Neural cell (in vitro differentiated cells): ENCODE measurements around the gene NELL1. TPM values are rescaled to one million over a fixed set of nuclear protein-coding genes. Genes with fewer than 3 reads are reported as not detected.

ENCODE experiments used
- H2AFZ ChIP-seq: fragments of 200-600, 300-800 bp; sonication (generic), shearing (Covaris generic); 2 replicates; pipeline ENCODE4 v1.6.0; 2014; ENCODE audit warnings: low read depth, mild to moderate bottlenecking, antibody characterized with exemption, low read length, moderate library complexity
- H3F3A ChIP-seq: fragments of 200-600 bp; shearing (Covaris generic); 2 replicates; pipeline ENCODE4 v1.6.1; 2016; ENCODE audit warnings: mild to moderate bottlenecking, moderate library complexity, mixed read lengths, antibody characterized with exemption, low read length; ENCODE audit not compliant: insufficient read depth, poor library complexity, severe bottlenecking
- H3K27ac ChIP-seq: fragments of 200-600, 300-800 bp; sonication (generic), shearing (Covaris generic); 2 replicates; pipeline ENCODE4 v1.5.1; 2014; ENCODE audit warnings: mild to moderate bottlenecking, low read length, moderate library complexity
- H3K27me3 ChIP-seq: fragments of 300-800, 200-600 bp; sonication (generic), shearing (Covaris generic); 2 replicates; pipeline ENCODE4 v1.6.0; 2014; ENCODE audit warnings: mild to moderate bottlenecking, low read depth, low read length, moderate library complexity; ENCODE audit not compliant: insufficient read depth
- H3K36me3 ChIP-seq: fragments of 300-800, 200-600 bp; sonication (generic), shearing (Covaris generic); 2 replicates; pipeline ENCODE4 v1.5.1; 2014; ENCODE audit warnings: mild to moderate bottlenecking, antibody characterized with exemption, low read length, moderate library complexity; ENCODE audit not compliant: insufficient read depth
- H3K4me2 ChIP-seq: fragments of 300-800, 200-600 bp; sonication (generic), shearing (Covaris generic); 2 replicates; pipeline ENCODE4 v1.6.0; 2014; ENCODE audit warnings: mild to moderate bottlenecking, low read length
- H3K4me3 ChIP-seq: fragments of 300-800, 200-600 bp; sonication (generic), shearing (Covaris generic); 2 replicates; pipeline ENCODE4 v1.5.1; 2014; ENCODE audit warnings: mild to moderate bottlenecking, low read length, moderate library complexity
- H3K79me2 ChIP-seq: fragments of 200-600 bp; shearing (Covaris generic); replicated peaks from 2 replicates; pipeline ENCODE4 v1.6.0; 2014; ENCODE audit warnings: mild to moderate bottlenecking, low read length, moderate library complexity; ENCODE audit not compliant: insufficient read depth
- H3K9ac ChIP-seq: fragments of 300-800, 200-600 bp; sonication (generic), shearing (Covaris generic); 2 replicates; pipeline ENCODE4 v1.6.1; 2016; ENCODE audit warnings: mild to moderate bottlenecking, low read length, mixed read lengths
- H3K9me2 ChIP-seq: fragments of 200-600 bp; shearing (Covaris generic); 2 replicates; pipeline ENCODE4 v1.6.1; 2016; ENCODE audit warnings: mild to moderate bottlenecking, low read length, mixed read lengths; ENCODE audit not compliant: insufficient read depth
- H3K9me3 ChIP-seq: fragments of 200-600, 300-800 bp; sonication (generic), shearing (Covaris generic); 2 replicates; pipeline ENCODE4 v1.6.1; 2016; ENCODE audit warnings: mild to moderate bottlenecking, mixed run types, low read length, moderate library complexity, mixed read lengths
- H4K20me1 ChIP-seq: fragments of 200-600 bp; shearing (Covaris generic); 2 replicates; pipeline ENCODE4 v1.6.1; 2016; ENCODE audit warnings: mild to moderate bottlenecking, mixed run types; ENCODE audit not compliant: insufficient read depth
- EP300 ChIP-seq: fragments of 450-650 bp; conservative IDR thresholded peaks from 2 replicates; pipeline ENCODE4 v1.6.1; 2014; ENCODE audit warnings: antibody characterized with exemption, mild to moderate bottlenecking, moderate library complexity; ENCODE audit not compliant: poor library complexity, severe bottlenecking
- EZH2 ChIP-seq: fragments of 200-600, 300-800 bp; shearing (Covaris generic), sonication (generic); IDR thresholded peaks from 2 replicates; pipeline ENCODE4 v1.6.1; 2014; ENCODE audit warnings: antibody characterized with exemption, low read length, borderline replicate concordance, mild to moderate bottlenecking; ENCODE audit not compliant: insufficient read depth, poor library complexity, severe bottlenecking
- MXI1 ChIP-seq: fragments of 450-650 bp; conservative IDR thresholded peaks from 2 replicates; pipeline ENCODE4 v1.6.1; 2014; ENCODE audit warnings: antibody characterized with exemption, mild to moderate bottlenecking; ENCODE audit not compliant: poor library complexity, severe bottlenecking
- POLR2AphosphoS5 ChIP-seq: IDR thresholded peaks from 2 replicates; pipeline ENCODE4 v1.6.1; 2012
- RAD21 ChIP-seq: fragments of 450-650 bp; conservative IDR thresholded peaks from 2 replicates; pipeline ENCODE4 v1.6.1; 2014; ENCODE audit warnings: antibody characterized with exemption, mild to moderate bottlenecking, moderate library complexity
- SMC3 ChIP-seq: fragments of 450-650 bp; conservative IDR thresholded peaks from 2 replicates; pipeline ENCODE4 v1.6.1; 2014; ENCODE audit warnings: antibody characterized with exemption, mild to moderate bottlenecking, moderate library complexity; ENCODE audit not compliant: poor library complexity
- TAF1 ChIP-seq: IDR thresholded peaks from 2 replicates; pipeline ENCODE4 v1.6.1; 2012; ENCODE audit warnings: low read depth
- polyA plus RNA-seq: library from polyadenylated mRNA; depleted of rRNA; stranded (reverse); fragments of >200 nt; gene quantifications from 2 replicates; pipeline ENCODE4 v1.2.3, GENCODE V29; 2014
- TF ChIP-seq, protein P1 (sequence below): IDR thresholded peaks from 2 replicates; pipeline ENCODE4 v1.6.1; 2012; ENCODE audit warnings: borderline replicate concordance
- TF ChIP-seq, protein P2 (sequence below): fragments of 450-650 bp; IDR thresholded peaks from 2 replicates; pipeline ENCODE4 v1.5.1; 2014; ENCODE audit warnings: antibody characterized with exemption, mild to moderate bottlenecking, moderate library complexity; ENCODE audit not compliant: poor library complexity, severe bottlenecking

Gene NELL1
- polyA plus RNA-seq, 1 donor from 2014 or later = 70.4 TPM

DNA sequence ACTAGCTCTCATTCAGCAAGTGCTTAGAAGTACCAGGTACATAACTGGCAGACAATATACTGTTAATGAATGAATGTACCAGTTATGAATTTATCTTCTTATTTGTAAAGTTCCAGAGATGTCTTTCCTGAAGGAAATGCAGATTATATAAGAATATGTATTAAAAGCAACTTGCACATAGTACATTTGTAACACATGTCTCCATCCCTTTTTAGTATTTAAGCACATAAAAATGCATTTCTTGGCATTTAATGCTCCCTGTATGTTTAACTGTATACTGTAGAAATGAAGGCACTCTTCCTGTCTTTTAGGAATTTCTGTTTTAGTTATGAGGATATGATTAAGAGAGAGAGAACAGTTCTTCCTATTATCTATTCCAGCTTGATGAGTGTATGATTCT is 241.3 kb downstream of the NELL1 start:
- H2AFZ ChIP-seq = no peak overlapping the region
- H3K9ac ChIP-seq = no peak overlapping the region
- H3F3A ChIP-seq = no peaks in the 10 kb centered on the region
- H3K9me3 ChIP-seq = no peaks in the 10 kb centered on the region
- H3K36me3 ChIP-seq = no peaks in the 10 kb centered on the region
- no peaks in the 10 kb centered on the region for H3K79me2 ChIP-seq
- no peaks in the 10 kb centered on the region for H3K27me3 ChIP-seq
- no peak overlapping the region for H3K4me2 ChIP-seq
- H4K20me1 ChIP-seq = no peaks in the 10 kb centered on the region
- H3K9me2 ChIP-seq = no peaks in the 10 kb centered on the region
- TF ChIP-seq, protein P1, sequence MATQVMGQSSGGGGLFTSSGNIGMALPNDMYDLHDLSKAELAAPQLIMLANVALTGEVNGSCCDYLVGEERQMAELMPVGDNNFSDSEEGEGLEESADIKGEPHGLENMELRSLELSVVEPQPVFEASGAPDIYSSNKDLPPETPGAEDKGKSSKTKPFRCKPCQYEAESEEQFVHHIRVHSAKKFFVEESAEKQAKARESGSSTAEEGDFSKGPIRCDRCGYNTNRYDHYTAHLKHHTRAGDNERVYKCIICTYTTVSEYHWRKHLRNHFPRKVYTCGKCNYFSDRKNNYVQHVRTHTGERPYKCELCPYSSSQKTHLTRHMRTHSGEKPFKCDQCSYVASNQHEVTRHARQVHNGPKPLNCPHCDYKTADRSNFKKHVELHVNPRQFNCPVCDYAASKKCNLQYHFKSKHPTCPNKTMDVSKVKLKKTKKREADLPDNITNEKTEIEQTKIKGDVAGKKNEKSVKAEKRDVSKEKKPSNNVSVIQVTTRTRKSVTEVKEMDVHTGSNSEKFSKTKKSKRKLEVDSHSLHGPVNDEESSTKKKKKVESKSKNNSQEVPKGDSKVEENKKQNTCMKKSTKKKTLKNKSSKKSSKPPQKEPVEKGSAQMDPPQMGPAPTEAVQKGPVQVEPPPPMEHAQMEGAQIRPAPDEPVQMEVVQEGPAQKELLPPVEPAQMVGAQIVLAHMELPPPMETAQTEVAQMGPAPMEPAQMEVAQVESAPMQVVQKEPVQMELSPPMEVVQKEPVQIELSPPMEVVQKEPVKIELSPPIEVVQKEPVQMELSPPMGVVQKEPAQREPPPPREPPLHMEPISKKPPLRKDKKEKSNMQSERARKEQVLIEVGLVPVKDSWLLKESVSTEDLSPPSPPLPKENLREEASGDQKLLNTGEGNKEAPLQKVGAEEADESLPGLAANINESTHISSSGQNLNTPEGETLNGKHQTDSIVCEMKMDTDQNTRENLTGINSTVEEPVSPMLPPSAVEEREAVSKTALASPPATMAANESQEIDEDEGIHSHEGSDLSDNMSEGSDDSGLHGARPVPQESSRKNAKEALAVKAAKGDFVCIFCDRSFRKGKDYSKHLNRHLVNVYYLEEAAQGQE = no peak
- TF ChIP-seq, protein P2, sequence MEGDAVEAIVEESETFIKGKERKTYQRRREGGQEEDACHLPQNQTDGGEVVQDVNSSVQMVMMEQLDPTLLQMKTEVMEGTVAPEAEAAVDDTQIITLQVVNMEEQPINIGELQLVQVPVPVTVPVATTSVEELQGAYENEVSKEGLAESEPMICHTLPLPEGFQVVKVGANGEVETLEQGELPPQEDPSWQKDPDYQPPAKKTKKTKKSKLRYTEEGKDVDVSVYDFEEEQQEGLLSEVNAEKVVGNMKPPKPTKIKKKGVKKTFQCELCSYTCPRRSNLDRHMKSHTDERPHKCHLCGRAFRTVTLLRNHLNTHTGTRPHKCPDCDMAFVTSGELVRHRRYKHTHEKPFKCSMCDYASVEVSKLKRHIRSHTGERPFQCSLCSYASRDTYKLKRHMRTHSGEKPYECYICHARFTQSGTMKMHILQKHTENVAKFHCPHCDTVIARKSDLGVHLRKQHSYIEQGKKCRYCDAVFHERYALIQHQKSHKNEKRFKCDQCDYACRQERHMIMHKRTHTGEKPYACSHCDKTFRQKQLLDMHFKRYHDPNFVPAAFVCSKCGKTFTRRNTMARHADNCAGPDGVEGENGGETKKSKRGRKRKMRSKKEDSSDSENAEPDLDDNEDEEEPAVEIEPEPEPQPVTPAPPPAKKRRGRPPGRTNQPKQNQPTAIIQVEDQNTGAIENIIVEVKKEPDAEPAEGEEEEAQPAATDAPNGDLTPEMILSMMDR = no peak
- TF ChIP-seq RAD21 (no peak), EZH2 (no peak), TAF1 (no peak), MXI1 (no peak), SMC3 (no peak), EP300 (no peak), POLR2AphosphoS5 (no peak)
- H3K27ac ChIP-seq = no peak overlapping the region
- H3K4me3 ChIP-seq = no peak overlapping the region

DNA sequence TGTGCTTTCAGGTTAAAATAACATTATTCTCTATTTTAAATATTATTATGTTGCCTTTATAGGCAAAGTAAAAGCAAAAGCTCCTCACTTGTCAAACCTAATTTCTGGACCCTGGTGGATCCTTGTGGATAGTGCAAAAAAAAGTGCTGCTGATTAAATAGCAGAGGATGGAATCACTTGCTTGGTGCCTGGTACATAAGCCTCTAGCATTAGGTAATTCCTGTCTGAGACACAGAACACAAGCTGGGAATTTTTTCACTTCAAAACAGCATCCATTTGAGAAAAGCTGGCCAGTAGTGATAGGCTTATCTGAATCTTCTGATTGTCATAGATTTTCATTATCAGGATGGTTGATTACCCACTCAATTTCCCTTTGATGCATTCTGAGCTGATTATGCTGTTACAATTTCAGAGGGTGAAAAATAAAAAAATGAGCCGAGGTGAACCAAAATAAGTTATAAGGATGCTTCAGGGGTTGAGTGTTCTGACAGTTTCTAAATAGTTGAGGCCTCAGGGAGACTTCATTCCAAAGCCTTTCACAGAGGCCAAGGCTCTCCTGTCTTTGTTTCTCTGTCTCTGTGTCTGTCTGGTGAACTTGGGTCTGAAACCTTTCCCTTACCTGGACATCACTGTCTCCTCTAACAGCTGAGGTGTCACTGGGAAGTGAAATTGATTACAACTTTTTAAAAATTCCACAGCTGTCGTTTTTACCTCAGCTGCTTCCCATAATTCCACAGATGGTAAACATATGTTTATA is 242.9 kb downstream of the NELL1 start:
- H3K4me2 ChIP-seq = no peak overlapping the region
- H3K9ac ChIP-seq = no peak overlapping the region
- no peaks in the 10 kb centered on the region for H3K27me3 ChIP-seq
- H2AFZ ChIP-seq = no peak overlapping the region
- H3K4me3 ChIP-seq = no peak overlapping the region
- H3K79me2 ChIP-seq = no peaks in the 10 kb centered on the region
- H3K9me3 ChIP-seq = no peaks in the 10 kb centered on the region
- no peak for TF ChIP-seq POLR2AphosphoS5
- no peak for TF ChIP-seq MXI1
- TF ChIP-seq EZH2 = no peak
- TF ChIP-seq, protein P2 = no peak
- no peak for TF ChIP-seq RAD21
- no peak for TF ChIP-seq EP300
- TF ChIP-seq, protein P1 = no peak
- TF ChIP-seq TAF1 = no peak
- no peak for TF ChIP-seq SMC3
- H3K36me3 ChIP-seq = no peaks in the 10 kb centered on the region
- H3F3A ChIP-seq = no peaks in the 10 kb centered on the region
- H3K27ac ChIP-seq = no peak overlapping the region
- H4K20me1 ChIP-seq = no peaks in the 10 kb centered on the region
- no peaks in the 10 kb centered on the region for H3K9me2 ChIP-seq
